Measurements from ENCODE around the gene UROD. TPM values are rescaled to one million over a fixed set of nuclear protein-coding genes. Genes with fewer than 3 reads are reported as not detected.
A peak's percentile ranks its signal among the peaks of the same experiment; 100 is the strongest.
"Not testable (repeated sequence)": the region's sequence is repeated elsewhere in the genome, so short reads cannot be mapped to it uniquely, and the experiment has no call there.

Gene UROD
- total RNA-seq, 3 donors from 2014 or later = 74.1 to 115 (median 77.1) TPM

GRCh38 chr1:44976252-44976651 is 35.8 kb upstream of the UROD start:
- Histone ChIP-seq H3K9me3 (no peaks in the 10 kb centered on the region), H3K4me3 (no peak overlapping the region), H3K27me3 (no peaks in the 10 kb centered on the region), H3K27ac (no peak overlapping the region), H3K4me1 (no peaks in the 10 kb centered on the region), H3K36me3 (no peaks in the 10 kb centered on the region)
- TF ChIP-seq POLR2A (IDR thresholded peaks at IDR 0.05) = no peak
- TF ChIP-seq, protein P1, sequence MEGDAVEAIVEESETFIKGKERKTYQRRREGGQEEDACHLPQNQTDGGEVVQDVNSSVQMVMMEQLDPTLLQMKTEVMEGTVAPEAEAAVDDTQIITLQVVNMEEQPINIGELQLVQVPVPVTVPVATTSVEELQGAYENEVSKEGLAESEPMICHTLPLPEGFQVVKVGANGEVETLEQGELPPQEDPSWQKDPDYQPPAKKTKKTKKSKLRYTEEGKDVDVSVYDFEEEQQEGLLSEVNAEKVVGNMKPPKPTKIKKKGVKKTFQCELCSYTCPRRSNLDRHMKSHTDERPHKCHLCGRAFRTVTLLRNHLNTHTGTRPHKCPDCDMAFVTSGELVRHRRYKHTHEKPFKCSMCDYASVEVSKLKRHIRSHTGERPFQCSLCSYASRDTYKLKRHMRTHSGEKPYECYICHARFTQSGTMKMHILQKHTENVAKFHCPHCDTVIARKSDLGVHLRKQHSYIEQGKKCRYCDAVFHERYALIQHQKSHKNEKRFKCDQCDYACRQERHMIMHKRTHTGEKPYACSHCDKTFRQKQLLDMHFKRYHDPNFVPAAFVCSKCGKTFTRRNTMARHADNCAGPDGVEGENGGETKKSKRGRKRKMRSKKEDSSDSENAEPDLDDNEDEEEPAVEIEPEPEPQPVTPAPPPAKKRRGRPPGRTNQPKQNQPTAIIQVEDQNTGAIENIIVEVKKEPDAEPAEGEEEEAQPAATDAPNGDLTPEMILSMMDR (IDR thresholded peaks at IDR 0.05) = no peak
- no peak for DNase-seq (ENCODE audit: low spot score in 2 of 2)
- intact Hi-C loops (cut with DNase I; ENCODE audit: low total_unique reads) = no loop called here

DNA sequence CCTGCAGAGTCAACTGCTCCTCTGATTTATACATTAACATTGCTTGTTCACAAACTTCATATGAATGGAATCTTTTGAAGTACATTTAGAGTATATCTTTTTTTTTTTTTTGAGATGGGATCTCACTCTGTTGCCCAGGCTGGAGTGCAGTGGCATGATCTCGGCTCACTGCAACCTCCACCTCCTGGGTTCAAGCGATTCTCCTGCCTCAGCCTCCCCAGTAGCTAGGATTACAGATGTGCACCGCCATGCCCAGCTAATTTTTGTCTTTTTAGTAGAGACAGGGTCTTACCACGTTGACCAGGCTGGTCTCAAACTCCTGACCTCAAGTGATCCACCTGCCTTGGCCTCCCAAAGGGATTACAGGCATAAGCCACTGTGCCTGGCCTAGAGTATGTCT is 34.7 kb upstream of the UROD start:
- H3K4me3 ChIP-seq; DNase-seq (ENCODE audit: low spot score in 2 of 2); H3K27ac ChIP-seq; H3K36me3 ChIP-seq; H3K4me1 ChIP-seq; intact Hi-C loops (cut with DNase I; ENCODE audit: low total_unique reads); H3K27me3 ChIP-seq; H3K9me3 ChIP-seq: not testable (repeated sequence)

GRCh38 chr1:44985747-44986359 is 26.2 kb upstream of the UROD start:
- Histone ChIP-seq H3K36me3 (no peaks in the 10 kb centered on the region), H3K4me1 (peaks cover 5 to 9% of the 10 kb centered on the region in 2 donors), H3K9me3 (no peaks in the 10 kb centered on the region), H3K4me3 (peak overlapping the region; percentile 52 to 80 (median 79)), H3K27ac (peak overlapping the region; percentile 41 to 62), H3K27me3 (no peaks in the 10 kb centered on the region)
- DNase-seq (ENCODE audit: low spot score in 2 of 2) = no peak
- TF ChIP-seq, protein P1 (IDR thresholded peaks at IDR 0.05) = no peak
- TF ChIP-seq POLR2A (IDR thresholded peaks at IDR 0.05) (no peak), POLR2AphosphoS5 (IDR thresholded peaks at IDR 0.05) (no peak)
- intact Hi-C loops (cut with DNase I; ENCODE audit: low total_unique reads) = no loop called here

DNA sequence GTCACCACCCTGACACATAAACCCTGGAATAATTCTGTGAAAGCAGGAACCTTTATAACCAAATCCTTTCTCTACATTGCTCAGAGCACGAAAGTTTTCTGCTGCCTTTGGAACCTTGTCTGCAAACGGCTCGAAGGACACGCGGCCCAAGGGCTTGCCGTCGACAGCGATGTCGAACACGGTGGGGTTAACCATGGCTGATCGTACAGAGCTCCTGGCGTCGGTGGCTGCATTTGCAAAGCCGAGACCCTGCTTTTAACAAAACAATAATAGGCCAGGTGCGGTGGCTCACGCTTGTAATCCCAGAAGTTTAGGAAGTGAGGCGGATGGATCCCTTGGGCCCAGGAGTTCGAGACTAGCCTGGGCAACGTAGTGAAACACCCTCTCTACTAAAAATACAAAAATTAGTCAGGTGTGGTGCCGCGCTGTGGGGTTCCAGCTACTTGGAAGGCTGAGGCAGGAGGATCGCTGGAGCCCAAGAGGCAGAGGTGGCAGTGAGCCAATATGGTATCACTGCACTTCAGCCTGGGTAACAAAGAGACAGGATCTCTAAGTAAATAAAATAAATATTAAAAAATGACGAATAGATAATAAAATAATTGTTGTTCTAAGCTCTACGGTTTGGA is 23.4 kb upstream of the UROD start:
- TF ChIP-seq POLR2A (IDR thresholded peaks at IDR 0.05) (no peak), POLR2AphosphoS5 (IDR thresholded peaks at IDR 0.05) (no peak)
- TF ChIP-seq, protein P1 (IDR thresholded peaks at IDR 0.05) = no peak
- Histone ChIP-seq H3K27ac (no peak overlapping the region), H3K4me3 (no peak overlapping the region), H3K9me3 (no peaks in the 10 kb centered on the region), H3K27me3 (no peaks in the 10 kb centered on the region), H3K4me1 (peaks cover 5 to 9% of the 10 kb centered on the region in 2 donors), H3K36me3 (no peaks in the 10 kb centered on the region)
- intact Hi-C loops (cut with DNase I; ENCODE audit: low total_unique reads) = no loop called here
- no peak for DNase-seq (ENCODE audit: low spot score in 2 of 2)

GRCh38 chr1:44994309-44994898 is 17.6 kb upstream of the UROD start:
- TF ChIP-seq, protein P1 (IDR thresholded peaks at IDR 0.05) = no peak
- TF ChIP-seq POLR2A (IDR thresholded peaks at IDR 0.05) = no peak
- no peak for TF ChIP-seq POLR2AphosphoS5 (IDR thresholded peaks at IDR 0.05)
- H3K9me3 ChIP-seq = no peaks in the 10 kb centered on the region
- H3K4me1 ChIP-seq = no peaks in the 10 kb centered on the region
- H3K27me3 ChIP-seq = no peaks in the 10 kb centered on the region
- intact Hi-C loops (cut with DNase I; ENCODE audit: low total_unique reads) = no loop called here
- DNase-seq (ENCODE audit: low spot score in 2 of 2) = no peak
- H3K36me3 ChIP-seq = no peaks in the 10 kb centered on the region
- no peak overlapping the region for H3K4me3 ChIP-seq
- H3K27ac ChIP-seq = no peak overlapping the region
